Mesenchymal stem cell (in vitro differentiated cells and primary cell): ENCODE measurements around the gene PGGT1B.

Experiments used
- DNase-seq: peaks from one replicate; pipeline ENCODE4 v3.0.0-alpha.2; 2013
- H2AFZ ChIP-seq: one replicate; pipeline ENCODE4 v1.6.1; 2013; ENCODE audit warnings: low read depth, mild to moderate bottlenecking, control low read depth, inconsistent platforms, low read length, moderate library complexity
- H2AK5ac ChIP-seq: 2 replicates; pipeline ENCODE4 v1.6.1; 2013; ENCODE audit warnings: low read length, moderate library complexity, mild to moderate bottlenecking, inconsistent platforms; ENCODE audit not compliant: severe bottlenecking
- H2BK120ac ChIP-seq: one replicate; pipeline ENCODE4 v1.6.1; 2013; ENCODE audit warnings: low read depth, mild to moderate bottlenecking, inconsistent platforms, low read length, moderate library complexity
- H2BK12ac ChIP-seq, 2 experiments: one replicate each; pipeline ENCODE4 v1.6.1; 2013; ENCODE audit warnings: inconsistent platforms in 2 of 2, low read length in 2 of 2, mild to moderate bottlenecking in 2 of 2, moderate library complexity in 2 of 2, control low read depth in 1 of 2
- H2BK15ac ChIP-seq: one replicate; pipeline ENCODE4 v1.6.1; 2013; ENCODE audit warnings: mild to moderate bottlenecking, low read depth, inconsistent platforms; ENCODE audit not compliant: poor library complexity, severe bottlenecking
- H2BK5ac ChIP-seq: 2 replicates; pipeline ENCODE4 v1.6.1; 2013; ENCODE audit warnings: low read depth, mild to moderate bottlenecking, low read length, control low read depth, inconsistent platforms; ENCODE audit not compliant: poor library complexity, severe bottlenecking
- H3K14ac ChIP-seq, 2 experiments: one replicate each; pipeline ENCODE4 v1.6.1; 2013; ENCODE audit warnings: inconsistent platforms in 2 of 2, low read length in 2 of 2, control low read depth in 1 of 2, mild to moderate bottlenecking in 1 of 2, moderate library complexity in 1 of 2
- H3K18ac ChIP-seq, 2 experiments: one replicate each; pipeline ENCODE4 v1.6.1; 2013; ENCODE audit warnings: inconsistent platforms in 2 of 2, low read length in 2 of 2, control low read depth in 1 of 2, low read depth in 1 of 2, mild to moderate bottlenecking in 1 of 2
- H3K23ac ChIP-seq, 2 experiments: one replicate each; pipeline ENCODE4 v1.6.1; 2013; ENCODE audit warnings: inconsistent platforms in 2 of 2, low read length in 2 of 2, mild to moderate bottlenecking in 2 of 2, moderate library complexity in 2 of 2, control low read depth in 1 of 2
- H3K27ac ChIP-seq: 2 replicates; pipeline ENCODE4 v1.5.1; 2013; ENCODE audit warnings: mild to moderate bottlenecking, moderate library complexity, low read length, control low read depth, inconsistent platforms; ENCODE audit not compliant: poor library complexity, severe bottlenecking
- H3K27me3 ChIP-seq, 2 experiments: 2 replicates each; pipeline versions ENCODE4 v1.6.1 to v1.7.0; 2013; ENCODE audit warnings: low read length in 2 of 2, mild to moderate bottlenecking in 2 of 2, moderate library complexity in 2 of 2, control low read depth in 1 of 2, inconsistent platforms in 1 of 2; ENCODE audit not compliant: control insufficient read depth in 1 of 2, insufficient read depth in 1 of 2
- H3K36me3 ChIP-seq, 2 experiments: 2 replicates each; pipeline versions ENCODE4 v1.6.1 to v1.7.0; 2013; ENCODE audit warnings: low read length in 2 of 2, control low read depth in 1 of 2, inconsistent platforms in 1 of 2, low read depth in 1 of 2, mild to moderate bottlenecking in 1 of 2; ENCODE audit not compliant: insufficient read depth in 2 of 2, control insufficient read depth in 1 of 2
- H3K4ac ChIP-seq, 2 experiments: one replicate each; pipeline ENCODE4 v1.6.1; 2013; ENCODE audit warnings: inconsistent platforms in 2 of 2, low read length in 2 of 2, mild to moderate bottlenecking in 2 of 2, moderate library complexity in 2 of 2, control low read depth in 1 of 2, low read depth in 1 of 2
- H3K4me1 ChIP-seq: 2 replicates; pipeline ENCODE4 v1.6.1; 2013; ENCODE audit warnings: low read depth, low read length, control low read depth; ENCODE audit not compliant: control insufficient read depth, insufficient read depth
- H3K4me2 ChIP-seq: 2 replicates; pipeline ENCODE4 v1.6.1; 2013; ENCODE audit warnings: low read length, mild to moderate bottlenecking, inconsistent platforms; ENCODE audit not compliant: poor library complexity, severe bottlenecking
- H3K4me3 ChIP-seq, 2 experiments: 2 replicates each; pipeline versions ENCODE4 v1.5.1 to v1.7.0; 2013; ENCODE audit warnings: low read length in 2 of 2, mild to moderate bottlenecking in 2 of 2, control low read depth in 1 of 2, low read depth in 1 of 2; ENCODE audit not compliant: insufficient read depth in 1 of 2
- H3K79me1 ChIP-seq: replicated peaks from 2 replicates; pipeline ENCODE4 v1.6.1; 2013; ENCODE audit warnings: mild to moderate bottlenecking, control low read depth, low read length, inconsistent platforms; ENCODE audit not compliant: poor library complexity, severe bottlenecking
- H3K9ac ChIP-seq: 2 replicates; pipeline ENCODE4 v1.7.0; 2013; ENCODE audit warnings: mild to moderate bottlenecking, low read length, moderate library complexity
- H3K9me3 ChIP-seq: 2 replicates; pipeline ENCODE4 v1.7.0; 2013; ENCODE audit warnings: mild to moderate bottlenecking, low read length; ENCODE audit not compliant: control insufficient read depth
- H4K8ac ChIP-seq: one replicate; pipeline ENCODE4 v1.6.1; 2013; ENCODE audit warnings: inconsistent platforms, mild to moderate bottlenecking, low read length, moderate library complexity
- H4K91ac ChIP-seq: one replicate; pipeline ENCODE4 v1.6.1; 2013; ENCODE audit warnings: mild to moderate bottlenecking, low read length, inconsistent platforms
- WGBS: methylation state at CpG from one replicate; pipeline ENCODE4 v1.1.7; 2013; ENCODE audit warnings: mixed read lengths; 5-methylcytosine and 5-hydroxymethylcytosine counted together

Gene PGGT1B

DNA sequence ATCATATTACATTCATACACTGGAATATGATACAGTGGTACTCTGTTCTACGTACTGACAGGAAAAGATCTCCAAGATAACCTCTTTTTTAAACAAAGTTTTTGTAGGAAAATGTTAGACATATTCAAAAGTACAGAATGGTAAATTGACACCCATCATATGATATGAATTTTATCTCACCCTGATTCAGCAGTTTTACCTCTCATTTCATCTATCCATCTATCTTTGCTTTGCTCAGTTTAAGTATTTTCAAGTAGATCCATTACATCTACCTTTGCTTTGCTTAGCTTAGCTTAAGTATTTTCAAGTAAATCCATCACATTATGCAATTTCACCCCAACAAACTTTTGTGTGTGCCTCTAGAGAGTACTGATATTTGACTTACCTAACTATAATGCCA, 19.5 kb upstream of the PGGT1B start:
- Histone ChIP-seq H3K9me3 (no peaks in the 10 kb centered on the region), H3K4me3 (no peak overlapping the region), H3K18ac (no peak overlapping the region), H2BK5ac (no peak overlapping the region), H3K27me3 (no peaks in the 10 kb centered on the region), H2AFZ (no peak overlapping the region), H3K79me1 (peaks cover 11% of the 10 kb centered on the region), H3K4me1 (no peaks in the 10 kb centered on the region), H4K91ac (no peak overlapping the region), H2BK12ac (no peak overlapping the region), H2BK120ac (no peak overlapping the region), H2BK15ac (no peak overlapping the region), H3K27ac (no peak overlapping the region), H2AK5ac (no peak overlapping the region), H3K4ac (no peak overlapping the region), H4K8ac (no peak overlapping the region), H3K36me3 (no peaks in the 10 kb centered on the region), H3K14ac (no peak overlapping the region), H3K4me2 (no peak overlapping the region), H3K23ac (no peak overlapping the region), H3K9ac (no peak overlapping the region)
- WGBS, result no CpG with 5 or more reads among the region's 1 CpG
- DNase-seq, result no peak

GRCh38 chr5:115274584-115274983, 11.9 kb upstream of the PGGT1B start:
- Histone ChIP-seq H3K79me1 (no peaks in the 10 kb centered on the region), H3K23ac (no peak overlapping the region), H3K9ac (no peak overlapping the region), H3K27me3 (no peaks in the 10 kb centered on the region), H3K27ac (no peak overlapping the region), H3K4ac (no peak overlapping the region), H3K4me1 (no peaks in the 10 kb centered on the region), H4K8ac (no peak overlapping the region), H3K14ac (no peak overlapping the region), H2BK12ac (no peak overlapping the region), H2AFZ (no peak overlapping the region), H3K36me3 (peaks cover 0 to 32% of the 10 kb centered on the region in 2 experiments), H3K18ac (no peak overlapping the region), H2BK15ac (no peak overlapping the region), H4K91ac (no peak overlapping the region), H2BK120ac (no peak overlapping the region), H2BK5ac (no peak overlapping the region), H3K4me2 (no peak overlapping the region), H3K9me3 (no peaks in the 10 kb centered on the region), H3K4me3 (no peak overlapping the region), H2AK5ac (no peak overlapping the region)
- WGBS, result 97% methylated on average over 3 of the region's 3 CpGs
- DNase-seq, result no peak

DNA sequence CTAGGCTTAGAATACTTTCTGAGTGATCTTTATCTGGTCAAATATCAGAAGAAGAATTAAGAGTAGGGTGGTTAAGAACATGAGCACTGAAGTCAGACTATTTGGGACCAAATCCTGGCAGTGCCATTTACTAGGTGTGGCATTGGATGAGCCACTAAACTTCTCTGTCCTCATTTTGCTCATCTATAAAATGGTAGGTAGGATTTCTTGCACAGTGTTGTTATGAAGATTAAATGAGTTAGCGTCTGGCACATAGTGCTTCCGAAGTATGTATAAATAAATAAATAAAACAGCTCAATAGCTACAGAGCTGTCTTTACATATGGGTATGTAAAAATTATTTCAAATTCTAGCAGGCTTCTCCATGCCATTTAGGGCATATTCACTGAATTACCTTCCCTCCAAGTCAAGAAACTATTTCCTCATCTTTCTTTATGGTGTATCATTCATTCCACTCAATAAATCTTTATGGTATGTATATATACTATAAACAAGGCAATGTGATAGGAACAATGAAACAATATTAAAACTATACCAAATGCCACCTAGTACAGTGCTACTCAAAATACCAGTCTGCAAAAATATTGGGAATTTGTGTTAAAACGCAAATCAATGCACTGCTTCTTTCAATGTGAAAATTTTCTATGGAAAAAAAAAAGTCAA, 9.8 kb upstream of the PGGT1B start:
- no CpG with 5 or more reads among the region's 3 CpGs for WGBS

GRCh38 chr5:115271295-115272050, 8.8 kb upstream of the PGGT1B start:
- Histone ChIP-seq H2AFZ (no peak overlapping the region), H3K18ac (no peak overlapping the region), H2BK15ac (no peak overlapping the region), H3K27ac (no peak overlapping the region), H3K4me3 (no peak overlapping the region), H3K4me2 (no peak overlapping the region), H3K9ac (no peak overlapping the region), H3K4me1 (no peaks in the 10 kb centered on the region), H2BK5ac (no peak overlapping the region), H2BK120ac (no peak overlapping the region), H3K9me3 (no peaks in the 10 kb centered on the region), H3K79me1 (no peaks in the 10 kb centered on the region), H3K27me3 (no peaks in the 10 kb centered on the region), H2BK12ac (no peak overlapping the region), H4K91ac (no peak overlapping the region), H3K23ac (no peak overlapping the region), H2AK5ac (no peak overlapping the region), H4K8ac (no peak overlapping the region), H3K14ac (no peak overlapping the region), H3K4ac (no peak overlapping the region), H3K36me3 (peaks cover 0 to 35% of the 10 kb centered on the region in 2 experiments)
- DNase-seq, result no peak
- 100% methylated on average over 3 of the region's 6 CpGs for WGBS

More for the DNA sequence above, 9.8 kb upstream of the PGGT1B start:
- no peak overlapping the region for H2BK15ac ChIP-seq
- no peak overlapping the region for H3K14ac ChIP-seq
- no peak overlapping the region for H3K4ac ChIP-seq
- no peak overlapping the region for H3K4me3 ChIP-seq
- H3K27me3 ChIP-seq, result no peaks in the 10 kb centered on the region
- no peak overlapping the region for H3K4me2 ChIP-seq
- H2BK12ac ChIP-seq, result no peak overlapping the region
- no peak overlapping the region for H2BK5ac ChIP-seq
- H2AK5ac ChIP-seq, result no peak overlapping the region
- H3K9ac ChIP-seq, result no peak overlapping the region
- H3K23ac ChIP-seq, result no peak overlapping the region
- no peak overlapping the region for H3K27ac ChIP-seq
- DNase-seq, result no peak
- no peaks in the 10 kb centered on the region for H3K9me3 ChIP-seq
- no peaks in the 10 kb centered on the region for H3K4me1 ChIP-seq
- no peak overlapping the region for H4K8ac ChIP-seq
- peaks cover 0 to 32% of the 10 kb centered on the region in 2 experiments for H3K36me3 ChIP-seq
- no peak overlapping the region for H2BK120ac ChIP-seq
- H3K79me1 ChIP-seq, result no peaks in the 10 kb centered on the region
- no peak overlapping the region for H4K91ac ChIP-seq
- H2AFZ ChIP-seq, result no peak overlapping the region
- H3K18ac ChIP-seq, result no peak overlapping the region
